CD4-positive, alpha-beta T cell treated with Interleukin-6 for 4 hours (primary cell): Measurements from ENCODE around the gene LRP4.

Experiments used
- DNase-seq: peaks from one replicate; pipeline ENCODE4 v3.0.0-alpha.2; 2020; ENCODE audit warnings: mixed read lengths

Gene LRP4

GRCh38 chr11:46890665-46891064, 27.7 kb downstream of the LRP4 start:
- DNase-seq: no peak

GRCh38 chr11:46889689-46890475, 28.5 kb downstream of the LRP4 start:
- peak; percentile 76 for DNase-seq

DNA sequence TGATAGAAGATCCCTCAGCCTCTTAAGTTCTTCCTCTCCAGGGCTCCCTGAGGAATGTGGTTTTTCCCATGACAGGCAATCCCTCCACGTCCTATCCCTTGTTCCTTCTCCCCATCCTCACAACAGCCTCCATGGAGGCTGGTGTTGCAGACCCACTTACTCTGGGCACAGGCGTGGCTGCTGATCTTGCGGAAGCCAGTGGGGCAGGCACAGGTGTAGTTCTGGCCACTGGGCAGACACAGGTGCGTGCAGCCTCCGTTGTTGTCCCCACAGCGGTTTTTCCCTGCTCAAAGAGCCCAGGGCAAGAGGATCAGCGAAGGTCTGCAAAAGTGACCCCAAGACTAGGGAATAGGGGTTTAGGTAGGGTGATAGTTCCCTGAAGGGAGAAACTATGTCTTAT, 29.1 kb downstream of the LRP4 start:
- DNase-seq: no peak

DNA sequence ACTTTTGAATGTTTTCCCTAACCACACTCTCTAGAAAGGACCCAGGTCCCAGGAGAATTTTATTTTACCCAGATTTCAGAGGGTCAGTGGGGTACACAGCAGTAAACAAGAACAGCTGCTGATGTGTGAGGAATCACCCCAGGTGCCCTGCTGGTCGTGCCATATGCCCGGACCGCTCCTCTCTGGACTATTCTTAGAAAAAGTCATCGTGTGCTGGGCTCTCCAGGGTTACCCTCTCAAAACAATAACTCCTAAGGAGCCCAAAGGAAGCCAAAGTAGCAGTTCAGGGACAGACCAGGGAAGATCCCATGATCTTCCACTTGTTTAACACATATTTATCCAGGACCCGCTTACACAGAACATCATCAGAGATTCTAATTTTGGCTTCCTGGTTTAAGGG, 29.7 kb downstream of the LRP4 start:
- no peak for DNase-seq

GRCh38 chr11:46886211-46886610, 32.1 kb downstream of the LRP4 start:
- DNase-seq: no peak

DNA sequence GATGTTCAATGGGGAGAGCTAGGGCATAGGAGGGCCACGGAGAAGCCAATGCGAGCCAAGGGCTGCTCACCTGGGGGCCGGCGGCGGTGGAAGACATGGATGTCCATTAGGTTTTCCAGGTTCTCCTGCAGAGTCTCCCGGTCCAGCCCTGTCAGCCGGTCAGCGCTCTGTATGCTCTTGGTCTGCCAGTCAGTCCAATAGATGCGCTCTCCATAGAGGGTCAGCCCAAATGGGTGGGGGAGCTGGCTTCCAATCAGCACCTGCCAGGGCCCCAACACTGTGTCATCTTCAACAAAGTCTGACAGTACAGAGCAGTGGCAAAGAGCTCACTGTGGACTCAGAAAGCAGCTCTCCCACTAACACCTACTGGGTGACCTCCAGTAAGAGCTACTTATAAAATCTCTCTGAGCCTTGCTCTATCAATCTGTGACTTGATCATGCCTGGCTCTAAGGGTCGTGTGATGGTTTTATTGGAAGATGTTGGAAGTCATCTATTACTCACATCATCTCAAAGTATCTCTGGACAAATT, 39.2 kb downstream of the LRP4 start:
- DNase-seq: no peak

DNA sequence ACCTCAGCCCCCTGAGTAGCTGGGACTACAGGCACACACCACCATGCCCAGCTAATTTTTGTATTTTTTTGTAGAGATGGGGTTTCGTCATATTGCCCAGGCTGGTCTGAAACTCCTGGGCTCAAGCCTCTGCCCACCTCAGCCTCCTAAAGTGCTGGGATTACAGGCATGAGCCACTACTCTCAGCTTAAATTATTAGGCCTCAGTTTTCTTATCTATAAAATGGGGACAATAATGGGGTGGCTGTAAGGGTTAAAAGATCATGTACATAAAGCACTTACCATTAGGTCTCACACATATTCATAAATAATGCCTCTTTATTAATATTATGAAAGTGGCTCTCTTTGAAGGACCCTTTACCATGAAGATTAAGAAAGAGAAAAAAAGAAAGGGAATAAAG, 40.8 kb downstream of the LRP4 start:
- no peak for DNase-seq

GRCh38 chr11:46876471-46876870, 41.9 kb downstream of the LRP4 start:
- DNase-seq: no peak

DNA sequence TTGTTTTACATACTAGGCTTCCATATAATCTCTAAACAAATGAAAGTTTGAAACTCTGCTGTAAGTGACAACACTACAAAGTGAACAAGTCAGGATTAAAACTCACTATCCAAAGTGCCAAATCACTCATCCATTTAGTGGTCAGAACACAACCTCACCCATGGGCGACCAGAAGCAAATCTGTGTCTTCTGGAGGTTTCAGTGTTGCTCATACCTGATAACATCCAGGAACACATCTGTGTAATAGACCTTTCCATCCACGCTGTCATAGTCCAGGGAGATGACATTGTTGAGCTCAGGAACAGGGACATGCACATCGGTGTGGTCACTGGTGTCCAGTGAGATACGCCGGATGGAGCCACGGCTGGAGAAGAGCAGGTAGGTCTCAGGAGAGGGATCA, 43.8 kb downstream of the LRP4 start:
- no peak for DNase-seq

DNA sequence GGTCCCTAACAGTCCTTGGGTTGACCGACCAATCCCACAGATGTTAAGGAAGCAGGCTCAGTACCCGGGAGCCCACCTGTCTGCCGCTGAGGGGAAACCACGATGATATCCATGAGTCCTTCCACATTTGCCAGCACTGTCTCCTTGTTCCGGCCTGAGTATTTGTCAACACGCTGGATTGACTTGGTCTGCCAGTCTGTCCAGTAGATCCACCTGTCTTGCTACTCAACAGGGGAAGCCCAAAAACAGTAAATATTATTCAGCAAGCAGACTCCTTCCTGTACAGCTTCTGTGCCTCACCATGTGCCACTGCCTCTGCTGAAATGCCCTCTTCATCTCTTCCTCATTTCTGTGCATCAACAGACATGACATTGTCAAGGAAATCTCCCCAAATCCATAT, 49.4 kb downstream of the LRP4 start:
- no peak for DNase-seq

GRCh38 chr11:46865340-46865739, 53.0 kb downstream of the LRP4 start:
- no peak for DNase-seq

DNA sequence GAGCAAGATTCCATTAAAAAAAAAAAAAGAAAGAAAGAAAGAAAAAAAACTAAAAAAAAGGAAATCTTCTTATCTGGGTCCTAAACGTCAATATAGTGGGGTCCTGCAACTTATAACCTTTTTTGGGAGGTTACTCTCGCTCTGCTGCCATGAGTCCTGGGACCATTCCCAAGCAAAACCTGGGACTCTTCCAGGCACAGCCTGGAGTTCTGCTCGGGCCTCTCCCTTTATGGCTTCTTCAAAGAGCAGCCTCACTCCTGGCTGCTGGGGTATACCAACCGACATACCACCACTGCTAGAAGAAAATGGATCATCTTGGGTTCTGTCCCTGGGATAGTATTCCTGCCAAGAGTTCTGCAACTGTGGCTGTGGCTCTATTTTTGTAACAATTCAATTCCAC, 58.1 kb downstream of the LRP4 start:
- DNase-seq: no peak

DNA sequence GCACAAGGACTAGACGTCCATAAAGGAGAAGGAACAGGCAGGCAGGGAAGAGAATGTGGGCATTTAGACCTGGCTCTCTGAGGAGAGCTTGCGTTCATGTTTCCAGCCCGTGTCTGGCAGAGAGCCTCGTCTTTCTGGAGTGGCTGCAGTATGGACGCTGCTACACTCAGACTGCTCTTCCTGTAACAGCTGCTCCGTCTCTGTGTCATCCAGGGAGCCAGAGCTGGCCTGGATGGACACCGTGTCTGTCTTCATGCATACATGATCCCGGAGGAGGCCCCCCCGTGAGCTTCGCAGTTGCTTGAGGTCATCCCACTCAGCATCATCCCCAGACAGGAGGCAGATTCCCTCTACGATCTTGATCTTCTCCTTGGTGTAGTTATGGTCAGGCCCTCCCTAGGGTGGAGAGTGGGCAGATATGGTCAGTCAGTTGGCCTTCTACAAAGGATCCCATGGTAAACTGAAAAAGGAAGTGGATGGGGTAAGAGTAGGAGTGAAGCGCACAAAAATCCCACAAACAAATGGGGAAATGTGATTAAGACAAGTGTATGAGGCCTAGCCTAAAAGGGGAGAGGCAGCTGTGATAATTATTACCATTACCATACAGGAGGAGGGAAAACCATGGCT, 59.3 kb downstream of the LRP4 start:
- no peak for DNase-seq

GRCh38 chr11:46857666-46858065, 60.7 kb downstream of the LRP4 start:
- no peak for DNase-seq

- no peak for DNase-seq
Observed at GRCh38 chr11:46856605-46857343, 61.6 kb downstream of the LRP4 start.

DNA sequence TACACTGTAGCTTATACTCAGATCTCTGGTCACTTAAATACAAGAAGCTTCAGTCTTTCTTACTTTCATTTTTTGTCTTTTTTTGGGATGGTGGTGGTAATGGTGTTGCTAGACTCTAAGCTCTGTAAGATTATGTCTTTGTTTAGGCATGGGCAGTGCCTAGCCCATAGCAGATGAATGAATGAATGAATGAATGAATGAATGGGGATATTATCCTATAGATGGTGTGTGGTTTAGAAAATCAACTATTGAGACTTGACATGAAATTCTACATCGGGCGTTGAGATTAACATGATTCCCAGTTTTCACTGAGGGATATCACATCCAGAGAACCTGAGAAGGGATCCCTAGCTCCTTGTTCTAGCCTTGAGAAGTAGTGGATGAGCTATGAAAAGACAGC, 62.5 kb downstream of the LRP4 start:
- no peak for DNase-seq

GRCh38 chr11:46855167-46855566, 63.2 kb downstream of the LRP4 start:
- DNase-seq: no peak

DNA sequence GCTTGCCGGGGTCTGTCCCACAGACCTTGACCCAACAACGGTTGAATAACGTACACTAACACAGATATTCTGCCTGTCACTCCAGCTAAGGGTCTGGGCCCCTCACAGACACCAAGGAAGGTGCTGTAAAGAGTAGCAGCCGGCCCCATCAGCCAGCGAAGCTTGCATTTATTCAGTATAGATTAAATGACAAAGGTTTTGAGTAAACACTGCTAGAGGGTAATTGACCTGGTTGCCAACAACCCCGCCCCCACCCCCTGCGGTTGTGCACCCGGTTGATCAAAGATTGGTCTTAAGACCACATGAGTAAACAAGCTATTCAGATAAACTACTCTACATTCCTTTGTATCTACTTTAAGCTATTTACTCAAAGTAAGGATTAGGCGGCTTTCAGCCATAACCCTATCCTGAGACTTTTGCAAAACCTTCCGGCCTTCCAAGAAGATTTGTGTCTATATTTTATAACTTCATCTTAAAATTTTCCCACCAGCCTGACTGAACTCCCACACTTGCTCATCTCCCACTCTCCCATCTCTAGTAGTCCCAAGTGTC, 67.4 kb downstream of the LRP4 start:
- no peak for DNase-seq

DNA sequence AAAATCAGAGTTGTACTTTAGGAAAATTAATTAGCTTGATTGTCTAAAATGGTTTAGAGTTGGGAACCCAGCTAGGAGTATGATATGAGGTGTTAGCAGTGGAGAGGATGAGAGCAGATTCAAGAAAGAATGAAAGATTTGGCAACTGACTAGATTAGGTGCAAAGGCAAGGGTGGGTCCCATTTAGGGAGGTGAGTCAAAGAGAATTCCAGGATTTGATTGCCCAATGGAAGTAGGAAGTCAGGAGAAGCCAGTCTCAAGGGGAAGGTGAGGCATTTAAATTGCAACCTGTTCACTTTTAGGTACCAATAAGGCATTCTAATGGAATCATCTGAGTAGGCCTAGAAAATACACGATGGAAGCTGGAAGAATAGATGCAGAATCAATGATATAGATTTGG, 68.7 kb downstream of the LRP4 start:
- DNase-seq: no peak

- DNase-seq: no peak
Observed at GRCh38 chr11:46846510-46846830, 71.9 kb downstream of the LRP4 start.

GRCh38 chr11:46845740-46846509, 72.4 kb downstream of the LRP4 start, which contains the start of gene CKAP5:
Gene CKAP5 (minus strand): TSS chr11:46846280. CDS start chr11:46821231, 25,049 bp downstream.
- DNase-seq: peak; percentile 85

- DNase-seq: no peak
Observed at GRCh38 chr11:46845440-46845739, 73.0 kb downstream of the LRP4 start.

DNA sequence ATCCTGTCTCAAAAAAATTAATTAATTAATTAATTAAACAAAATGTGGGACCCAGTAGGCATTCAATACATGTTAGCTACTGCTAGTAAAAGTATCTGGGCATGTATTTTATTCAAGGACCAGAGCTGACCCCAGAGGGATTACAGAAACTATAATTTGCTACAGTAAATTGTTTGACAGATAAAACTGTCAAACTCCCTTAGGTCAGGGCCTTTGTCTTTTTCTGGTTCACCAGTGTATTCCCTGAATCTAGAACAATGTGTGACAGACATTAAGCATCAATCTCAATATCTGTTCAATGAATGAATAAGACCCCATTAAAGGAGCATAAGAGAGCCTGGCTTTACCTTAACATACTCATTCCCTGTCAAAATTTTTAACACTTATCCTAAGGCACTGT, 78.2 kb downstream of the LRP4 start:
- no peak for DNase-seq
